Ectodermal cell (in vitro differentiated cells): ENCODE measurements around the gene CLCN4.

Experiments
- H3K27ac ChIP-seq: 2 replicates; pipeline ENCODE4 v1.7.0; 2013; ENCODE audit warnings: mild to moderate bottlenecking, low read depth, low read length; ENCODE audit not compliant: insufficient read depth, poor library complexity, severe bottlenecking
- H3K27me3 ChIP-seq: 2 replicates; pipeline ENCODE4 v1.7.0; 2013; ENCODE audit warnings: mild to moderate bottlenecking, low read length; ENCODE audit not compliant: insufficient read depth, control insufficient read depth, poor library complexity, severe bottlenecking
- H3K36me3 ChIP-seq: one replicate; pipeline ENCODE4 v1.7.0; 2013; ENCODE audit warnings: low read length; ENCODE audit not compliant: control insufficient read depth, insufficient read depth
- H3K4me1 ChIP-seq: one replicate; pipeline ENCODE4 v1.7.0; 2013; ENCODE audit warnings: low read length; ENCODE audit not compliant: control insufficient read depth, insufficient read depth
- H3K4me3 ChIP-seq: 2 replicates; pipeline ENCODE4 v1.7.0; 2013; ENCODE audit warnings: low read depth, low read length, control low read depth; ENCODE audit not compliant: insufficient read depth
- H3K9me3 ChIP-seq: 2 replicates; pipeline ENCODE4 v1.7.0; 2013; ENCODE audit warnings: mild to moderate bottlenecking, low read length, moderate library complexity; ENCODE audit not compliant: control insufficient read depth
- WGBS, 2 experiments: methylation state at CpG; one replicate each; pipeline ENCODE4 v1.1.7; 2013; ENCODE audit warnings: missing lambda C conversion rate in 2 of 2; 5-methylcytosine and 5-hydroxymethylcytosine counted together

Gene CLCN4

GRCh38 chrX:10187421-10187820, 30.6 kb downstream of the CLCN4 start:
- Histone ChIP-seq H3K27ac (no peak overlapping the region), H3K9me3 (no peaks in the 10 kb centered on the region), H3K36me3 (no peaks in the 10 kb centered on the region), H3K27me3 (no peaks in the 10 kb centered on the region), H3K4me3 (no peak overlapping the region), H3K4me1 (peaks cover 3% of the 10 kb centered on the region)
- WGBS, 2 experiments = 96% methylated on average over 15 of the region's 15 CpGs

- Histone ChIP-seq H3K4me1 (peaks cover 3% of the 10 kb centered on the region), H3K36me3 (no peaks in the 10 kb centered on the region), H3K4me3 (no peak overlapping the region), H3K9me3 (no peaks in the 10 kb centered on the region), H3K27me3 (no peaks in the 10 kb centered on the region), H3K27ac (no peak overlapping the region)
- WGBS, 2 experiments = 22 to 44% methylated on average over 11 to 15 of the region's 16 CpGs
Measured at GRCh38 chrX:10189317-10190268, 32.8 kb downstream of the CLCN4 start.

GRCh38 chrX:10190367-10190766, 33.6 kb downstream of the CLCN4 start:
- 54 to 64% methylated on average over 2 to 3 of the region's 3 CpGs for WGBS, 2 experiments
- Histone ChIP-seq H3K4me1 (peaks cover 3% of the 10 kb centered on the region), H3K36me3 (no peaks in the 10 kb centered on the region), H3K9me3 (no peaks in the 10 kb centered on the region), H3K27me3 (no peaks in the 10 kb centered on the region), H3K27ac (no peak overlapping the region), H3K4me3 (no peak overlapping the region)

- Histone ChIP-seq H3K4me3 (no peak overlapping the region), H3K27ac (no peak overlapping the region), H3K27me3 (no peaks in the 10 kb centered on the region), H3K36me3 (no peaks in the 10 kb centered on the region), H3K4me1 (peaks cover 3% of the 10 kb centered on the region), H3K9me3 (no peaks in the 10 kb centered on the region)
Measured at GRCh38 chrX:10193587-10193986, 36.8 kb downstream of the CLCN4 start.

GRCh38 chrX:10195425-10195824, 38.6 kb downstream of the CLCN4 start:
- 91 to 96% methylated on average over 4 of the region's 4 CpGs for WGBS, 2 experiments
- no peak overlapping the region for H3K4me3 ChIP-seq

GRCh38 chrX:10195947-10196346, 39.2 kb downstream of the CLCN4 start:
- Histone ChIP-seq H3K4me3 (no peak overlapping the region), H3K27me3 (no peaks in the 10 kb centered on the region), H3K9me3 (no peaks in the 10 kb centered on the region), H3K4me1 (no peaks in the 10 kb centered on the region), H3K36me3 (no peaks in the 10 kb centered on the region), H3K27ac (no peak overlapping the region)

More at GRCh38 chrX:10195425-10195824, 38.6 kb downstream of the CLCN4 start:
- H3K27me3 ChIP-seq = no peaks in the 10 kb centered on the region
- H3K9me3 ChIP-seq = no peaks in the 10 kb centered on the region
- H3K36me3 ChIP-seq = no peaks in the 10 kb centered on the region
- H3K4me1 ChIP-seq = no peaks in the 10 kb centered on the region
- H3K27ac ChIP-seq = no peak overlapping the region

- no peaks in the 10 kb centered on the region for H3K4me1 ChIP-seq
- H3K4me3 ChIP-seq = no peak overlapping the region
- H3K9me3 ChIP-seq = no peaks in the 10 kb centered on the region
- H3K36me3 ChIP-seq = no peaks in the 10 kb centered on the region
- no peak overlapping the region for H3K27ac ChIP-seq
- H3K27me3 ChIP-seq = no peaks in the 10 kb centered on the region
- WGBS, 2 experiments = 89 to 95% methylated on average over 17 to 18 of the region's 18 CpGs
Measured at GRCh38 chrX:10197279-10198210, 40.8 kb downstream of the CLCN4 start.

GRCh38 chrX:10198254-10198653, 41.5 kb downstream of the CLCN4 start:
- H3K9me3 ChIP-seq = no peaks in the 10 kb centered on the region
- H3K36me3 ChIP-seq = no peaks in the 10 kb centered on the region
- no peaks in the 10 kb centered on the region for H3K27me3 ChIP-seq
- no peaks in the 10 kb centered on the region for H3K4me1 ChIP-seq
- WGBS, 2 experiments = 84 to 97% methylated on average over 3 to 5 of the region's 5 CpGs
- H3K27ac ChIP-seq = no peak overlapping the region
- no peak overlapping the region for H3K4me3 ChIP-seq

GRCh38 chrX:10199212-10199611, 42.4 kb downstream of the CLCN4 start:
- H3K4me3 ChIP-seq = no peak overlapping the region
- H3K4me1 ChIP-seq = no peaks in the 10 kb centered on the region
- no peaks in the 10 kb centered on the region for H3K27me3 ChIP-seq
- no peaks in the 10 kb centered on the region for H3K36me3 ChIP-seq
- H3K9me3 ChIP-seq = no peaks in the 10 kb centered on the region
- no peak overlapping the region for H3K27ac ChIP-seq
- WGBS, 2 experiments = 96% methylated on average over 6 of the region's 6 CpGs

GRCh38 chrX:10203617-10204016, 46.8 kb downstream of the CLCN4 start:
- H3K4me1 ChIP-seq = no peaks in the 10 kb centered on the region

More at GRCh38 chrX:10203617-10204016, 46.8 kb downstream of the CLCN4 start:
- WGBS, 2 experiments = 92 to 93% methylated on average over 3 of the region's 3 CpGs
- H3K27me3 ChIP-seq = no peaks in the 10 kb centered on the region
- H3K36me3 ChIP-seq = no peaks in the 10 kb centered on the region
- no peak overlapping the region for H3K27ac ChIP-seq
- no peak overlapping the region for H3K4me3 ChIP-seq
- no peaks in the 10 kb centered on the region for H3K9me3 ChIP-seq
